GM10847 (cell line): Measurements from ENCODE around the gene ABHD2.

Source experiments
- POLR2A ChIP-seq: IDR thresholded peaks from 2 replicates; pipeline ENCODE4 v1.6.1; 2011; ENCODE audit not compliant: insufficient read length; ENCODE audit errors: extremely low read depth

Gene ABHD2

GRCh38 chr15:89087830-89088604, at the start of gene ABHD2:
ABHD2 (plus strand) TSS chr15:89088456; CDS start chr15:89116328, 27,872 bp downstream.
- TF ChIP-seq POLR2A = peak; percentile 36

GRCh38 chr15:89039142-89039541, 49.1 kb upstream of the ABHD2 start:
- TF ChIP-seq POLR2A = no peak

GRCh38 chr15:89041507-89041906, 46.7 kb upstream of the ABHD2 start:
- TF ChIP-seq POLR2A = no peak

GRCh38 chr15:89042387-89042786, 45.9 kb upstream of the ABHD2 start:
- no peak for TF ChIP-seq POLR2A

GRCh38 chr15:89043031-89044002, 44.9 kb upstream of the ABHD2 start:
- TF ChIP-seq POLR2A = no peak

GRCh38 chr15:89051875-89052274, 36.4 kb upstream of the ABHD2 start:
- no peak for TF ChIP-seq POLR2A

GRCh38 chr15:89052474-89052873, 35.8 kb upstream of the ABHD2 start:
- TF ChIP-seq POLR2A = no peak

- no peak for TF ChIP-seq POLR2A
Observed at GRCh38 chr15:89054873-89055272, 33.4 kb upstream of the ABHD2 start.

- TF ChIP-seq POLR2A = no peak
Observed at GRCh38 chr15:89057506-89058133, 30.6 kb upstream of the ABHD2 start.

GRCh38 chr15:89058376-89058775, 29.9 kb upstream of the ABHD2 start:
- no peak for TF ChIP-seq POLR2A

- no peak for TF ChIP-seq POLR2A
Observed at GRCh38 chr15:89058876-89059405, 29.3 kb upstream of the ABHD2 start.

GRCh38 chr15:89066280-89066679, 22.0 kb upstream of the ABHD2 start:
- TF ChIP-seq POLR2A = no peak

- no peak for TF ChIP-seq POLR2A
Observed at GRCh38 chr15:89067751-89068150, 20.5 kb upstream of the ABHD2 start.

GRCh38 chr15:89068325-89068784, 19.9 kb upstream of the ABHD2 start:
- no peak for TF ChIP-seq POLR2A
